Epidermal melanocyte (primary cell): ENCODE measurements around the gene SMTN.

Experiments used
- DNase-seq: peaks from one replicate; pipeline ENCODE4 v3.0.0; 2011; ENCODE audit warnings: low spot score; ENCODE audit not compliant: insufficient read length

The SMTN gene

GRCh38 chr22:31150615-31151014 is 69.5 kb downstream of the SMTN start:
- no peak for DNase-seq

GRCh38 chr22:31151872-31152271 is 70.8 kb downstream of the SMTN start:
- DNase-seq: no peak

- no peak for DNase-seq
Observed at GRCh38 chr22:31153357-31153756, 72.2 kb downstream of the SMTN start.
